HFF-Myc (cell line): ENCODE results near the gene ZRANB1.

Experiments
- DNase-seq: peaks from one replicate; pipeline ENCODE4 v3.0.0-alpha.2; 2011; ENCODE audit warnings: low read depth; ENCODE audit errors: extremely low read depth
- H3K4me3 ChIP-seq: replicated peaks from 2 replicates; pipeline ENCODE4 v1.5.1; 2011; ENCODE audit warnings: low read depth, mild to moderate bottlenecking, control low read depth, low read length
- TF ChIP-seq, protein P1 (sequence below): IDR thresholded peaks from 2 replicates; pipeline ENCODE4 v1.5.1; 2012; ENCODE audit warnings: mild to moderate bottlenecking, low read depth, low read length, control low read depth; ENCODE audit errors: missing control alignments

ZRANB1 gene

DNA sequence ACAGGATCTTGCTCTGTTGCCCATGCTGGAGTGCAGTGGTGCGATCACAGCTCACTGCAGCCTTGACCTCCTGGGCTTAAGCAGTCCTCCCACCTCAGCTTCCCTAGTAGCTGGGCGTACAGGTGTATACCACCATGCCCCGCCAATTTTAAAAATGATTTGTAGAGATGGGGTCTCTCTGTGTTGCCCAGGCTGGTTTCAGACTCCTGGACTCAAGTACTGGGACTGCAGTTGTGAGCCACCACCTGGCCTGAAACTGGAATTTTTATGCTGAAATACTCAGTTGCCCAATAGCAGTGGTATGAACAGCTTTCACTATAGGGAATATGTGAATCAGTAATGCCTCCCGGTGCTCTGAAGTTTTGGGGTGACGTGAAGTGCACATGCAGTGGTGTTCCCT is 7.6 kb downstream of the ZRANB1 start:
- DNase-seq, result no peak
- TF ChIP-seq, protein P1, sequence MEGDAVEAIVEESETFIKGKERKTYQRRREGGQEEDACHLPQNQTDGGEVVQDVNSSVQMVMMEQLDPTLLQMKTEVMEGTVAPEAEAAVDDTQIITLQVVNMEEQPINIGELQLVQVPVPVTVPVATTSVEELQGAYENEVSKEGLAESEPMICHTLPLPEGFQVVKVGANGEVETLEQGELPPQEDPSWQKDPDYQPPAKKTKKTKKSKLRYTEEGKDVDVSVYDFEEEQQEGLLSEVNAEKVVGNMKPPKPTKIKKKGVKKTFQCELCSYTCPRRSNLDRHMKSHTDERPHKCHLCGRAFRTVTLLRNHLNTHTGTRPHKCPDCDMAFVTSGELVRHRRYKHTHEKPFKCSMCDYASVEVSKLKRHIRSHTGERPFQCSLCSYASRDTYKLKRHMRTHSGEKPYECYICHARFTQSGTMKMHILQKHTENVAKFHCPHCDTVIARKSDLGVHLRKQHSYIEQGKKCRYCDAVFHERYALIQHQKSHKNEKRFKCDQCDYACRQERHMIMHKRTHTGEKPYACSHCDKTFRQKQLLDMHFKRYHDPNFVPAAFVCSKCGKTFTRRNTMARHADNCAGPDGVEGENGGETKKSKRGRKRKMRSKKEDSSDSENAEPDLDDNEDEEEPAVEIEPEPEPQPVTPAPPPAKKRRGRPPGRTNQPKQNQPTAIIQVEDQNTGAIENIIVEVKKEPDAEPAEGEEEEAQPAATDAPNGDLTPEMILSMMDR, result no peak
- H3K4me3 ChIP-seq, result no peak overlapping the region

DNA sequence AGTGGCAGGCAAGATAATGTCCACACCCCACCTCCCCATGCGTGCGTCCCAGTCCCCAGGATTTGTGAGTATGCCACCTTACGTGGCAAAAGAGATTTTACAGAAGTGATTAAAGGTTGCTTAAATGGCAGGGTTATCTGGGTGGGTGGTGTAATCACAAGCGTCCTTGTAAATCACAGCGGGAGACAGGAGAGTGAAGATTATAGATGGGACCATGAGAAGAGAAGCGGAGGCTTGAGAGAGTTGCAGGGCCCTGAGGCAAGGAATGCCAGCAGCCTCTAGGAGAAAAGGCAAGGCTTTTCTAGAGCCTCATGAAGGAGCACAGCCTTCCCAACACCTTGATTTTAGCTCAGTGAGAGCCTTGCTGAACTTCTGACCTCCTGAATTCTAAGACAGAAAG is 10.2 kb downstream of the ZRANB1 start:
- no peak for DNase-seq
- TF ChIP-seq, protein P1, result no peak
- no peak overlapping the region for H3K4me3 ChIP-seq

DNA sequence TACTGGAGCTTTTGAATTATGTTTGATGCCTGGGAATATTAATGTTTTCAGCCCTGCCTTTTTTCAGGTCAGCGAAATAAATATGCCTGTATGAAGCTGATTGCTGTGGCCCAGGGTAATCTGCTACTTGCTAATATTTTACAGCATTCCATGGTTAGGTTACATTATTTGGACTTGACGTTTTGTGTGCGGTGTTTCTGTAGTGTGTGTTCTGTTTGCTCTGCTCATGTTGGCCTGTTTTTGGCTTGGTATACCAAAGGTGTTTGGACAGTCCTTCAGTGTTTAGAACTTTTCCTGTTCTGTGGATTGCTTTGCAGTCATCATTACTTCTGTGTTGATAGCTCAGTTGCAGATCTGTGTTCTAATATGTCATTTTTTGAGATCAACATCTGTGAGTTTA is 11.5 kb downstream of the ZRANB1 start:
- no peak overlapping the region for H3K4me3 ChIP-seq
- no peak for DNase-seq
- TF ChIP-seq, protein P1, result no peak

DNA sequence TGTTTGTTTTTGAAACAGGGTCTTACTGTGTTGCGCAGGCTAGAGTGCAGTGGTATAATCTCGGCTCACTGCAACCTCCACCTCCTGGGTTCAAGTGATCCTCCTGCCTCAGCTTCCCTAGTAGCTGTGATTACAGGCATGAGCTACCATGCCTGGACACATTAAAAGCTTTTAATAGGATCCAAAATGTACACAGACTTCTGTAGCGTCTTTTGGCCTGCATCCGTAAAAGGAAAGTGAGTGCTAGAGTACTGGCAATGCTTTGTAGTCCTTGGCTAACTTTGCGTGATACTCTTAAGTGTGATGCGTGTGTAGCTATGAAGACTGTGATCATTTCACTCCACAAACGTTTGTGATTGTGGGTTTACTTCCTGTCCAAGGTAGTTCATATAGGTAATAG is 13.3 kb downstream of the ZRANB1 start:
- no peak for DNase-seq
- H3K4me3 ChIP-seq, result no peak overlapping the region
- TF ChIP-seq, protein P1, result no peak

DNA sequence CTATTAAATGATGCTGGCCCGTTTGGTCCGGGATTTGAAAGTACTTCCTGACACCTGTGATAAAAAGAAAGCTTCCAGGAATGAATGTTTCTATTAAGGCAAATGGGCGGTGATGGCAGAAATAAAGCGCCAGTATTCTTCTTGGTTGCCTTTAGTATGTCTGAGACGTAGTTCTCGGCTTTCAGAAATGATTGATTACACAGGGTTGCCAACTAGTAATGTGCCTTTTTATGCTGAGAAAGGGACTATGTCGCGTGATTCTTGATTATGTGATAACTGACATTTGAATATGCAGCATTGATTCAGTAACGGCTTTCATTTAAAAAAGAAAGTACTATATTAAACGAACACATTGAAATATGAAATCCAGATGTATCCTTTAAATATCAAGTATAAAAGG is 13.9 kb downstream of the ZRANB1 start:
- H3K4me3 ChIP-seq, result no peak overlapping the region
- DNase-seq, result no peak
- TF ChIP-seq, protein P1, result no peak

DNA sequence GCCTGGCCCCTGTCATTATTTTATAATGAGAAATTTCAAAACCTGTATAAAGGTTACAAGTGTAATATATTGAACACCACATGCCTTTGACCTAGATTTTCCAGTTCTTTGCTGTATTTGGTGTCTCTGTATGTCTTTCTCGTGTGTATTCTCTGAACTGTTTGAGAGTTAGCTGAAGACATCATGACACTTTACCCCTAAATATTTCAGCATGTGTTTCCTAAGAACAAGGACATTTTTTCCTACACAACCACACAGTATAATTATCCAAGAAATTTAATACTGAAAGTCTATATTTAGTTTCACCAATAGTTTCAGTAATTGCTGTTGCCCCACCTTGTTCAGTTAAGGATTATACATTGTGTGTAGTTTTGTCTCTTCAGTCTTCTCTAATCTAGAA is 14.8 kb downstream of the ZRANB1 start:
- TF ChIP-seq, protein P1, result no peak
- no peak overlapping the region for H3K4me3 ChIP-seq
- no peak for DNase-seq

DNA sequence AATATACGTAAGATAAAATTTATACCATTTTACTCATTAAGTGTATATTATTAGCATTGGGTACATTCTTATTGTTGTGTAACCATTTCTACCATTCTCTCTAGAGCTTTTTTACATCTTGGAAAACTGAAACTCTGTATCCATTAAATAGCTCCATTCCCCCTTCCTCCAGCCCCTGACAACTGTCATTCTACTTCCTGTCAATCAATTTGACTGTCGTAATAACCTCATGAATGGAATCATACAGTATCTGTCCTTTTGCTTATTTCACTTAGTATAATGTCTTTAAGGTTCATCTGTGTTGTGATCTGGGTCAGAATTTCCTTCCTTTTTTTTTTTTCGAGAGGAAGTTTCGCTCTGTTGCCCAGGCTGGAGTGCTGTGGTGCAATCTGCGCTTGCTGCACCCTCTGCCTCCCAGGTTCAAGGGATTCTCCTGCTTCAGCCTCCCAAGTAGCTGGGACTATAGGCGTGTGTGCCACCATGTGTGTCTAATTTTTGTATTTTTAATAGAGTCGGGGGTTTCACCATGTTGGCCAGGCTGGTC is 15.6 kb downstream of the ZRANB1 start:
- TF ChIP-seq, protein P1, result no peak
- no peak for DNase-seq
- no peak overlapping the region for H3K4me3 ChIP-seq
